RPMI8226 (cell line): ENCODE measurements around the gene ITGA11.

ENCODE experiments used
- DNase-seq: peaks from one replicate; pipeline ENCODE4 v3.0.0-alpha.2; 2015

Gene ITGA11

DNA sequence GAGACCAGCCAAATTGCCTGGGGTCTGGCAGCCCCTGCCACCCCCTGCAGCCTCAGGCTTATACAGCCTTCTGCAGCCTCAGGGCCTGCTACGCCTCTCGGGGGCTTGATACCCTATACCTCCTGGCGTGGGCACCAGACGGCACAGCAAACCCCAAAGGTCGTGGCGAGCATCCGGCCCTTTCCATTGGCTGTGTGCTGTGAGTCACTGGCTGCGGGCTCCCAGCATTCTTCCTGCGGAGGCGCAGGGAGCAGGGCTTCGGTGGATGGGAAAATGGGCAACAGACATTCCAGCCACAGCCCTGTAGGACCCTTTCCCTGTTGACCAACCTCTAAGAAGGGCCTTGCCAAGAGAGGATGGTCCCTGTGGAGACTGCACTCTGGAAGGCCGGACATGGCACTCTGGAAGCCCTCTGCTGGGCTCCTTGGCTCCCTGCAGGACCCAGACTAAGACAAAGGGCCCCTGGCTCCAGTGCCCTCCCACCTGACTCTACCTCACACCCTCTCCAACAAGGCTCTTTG lies 59.6 kb downstream of the ITGA11 start:
- peak; percentile 44 for DNase-seq

DNA sequence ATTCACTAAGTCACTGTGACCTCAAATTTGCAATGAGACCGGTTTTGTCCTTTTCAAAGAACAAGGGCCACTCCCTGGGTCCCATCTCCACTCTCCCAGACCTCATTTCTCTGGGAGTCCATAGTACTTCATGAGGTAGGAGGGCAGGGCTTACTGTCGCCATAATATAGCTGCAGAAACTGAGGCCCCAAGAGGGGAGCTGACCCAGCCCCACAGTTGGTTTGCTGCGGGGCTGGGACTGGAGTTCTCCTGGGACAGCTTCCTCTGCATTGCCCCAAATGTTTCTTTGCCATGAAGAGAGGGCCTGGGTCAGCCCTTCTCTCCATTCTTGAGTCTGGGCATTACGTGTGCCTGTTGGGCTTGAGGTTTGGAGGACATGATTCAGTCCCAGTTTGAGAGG lies 60.1 kb downstream of the ITGA11 start:
- DNase-seq: no peak

DNA sequence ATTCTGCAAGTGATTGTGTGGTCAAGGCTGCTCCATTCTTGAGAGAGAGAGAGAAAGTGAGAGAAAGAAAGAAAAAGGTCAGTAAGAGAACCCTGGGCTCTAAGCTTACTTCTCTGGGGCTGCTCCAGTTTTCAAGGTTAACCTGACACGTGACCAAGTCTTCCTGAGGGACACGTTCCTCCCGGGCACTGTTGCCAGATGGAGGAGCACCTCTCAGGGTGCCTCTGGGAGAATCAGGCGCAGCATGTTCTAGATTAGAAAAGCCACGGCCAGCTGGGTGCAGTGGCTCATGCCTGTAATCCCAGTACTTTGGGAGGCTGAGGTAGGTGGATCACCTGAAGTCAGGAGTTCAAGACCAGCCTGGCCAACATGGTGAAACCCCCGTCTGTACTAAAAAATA lies 60.8 kb downstream of the ITGA11 start:
- DNase-seq: no peak

DNA sequence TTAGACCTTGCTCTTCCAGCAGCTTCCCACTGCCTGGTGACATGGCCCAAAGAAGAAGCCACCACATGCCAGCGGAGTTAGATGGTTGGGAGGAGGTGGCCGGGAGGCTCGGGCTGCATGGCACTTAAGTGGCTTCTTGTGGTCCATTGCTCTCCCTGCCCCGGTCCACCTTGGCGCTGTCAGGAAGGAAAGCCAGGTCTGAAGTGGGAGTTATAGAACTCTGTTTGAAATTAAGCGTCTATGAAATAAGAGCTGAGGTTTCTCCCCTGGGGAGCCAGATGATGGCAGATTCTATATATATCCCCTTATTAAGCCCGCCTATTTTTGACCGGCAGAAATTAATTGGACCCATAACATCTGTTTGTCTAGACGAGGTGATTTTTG lies 61.2 kb downstream of the ITGA11 start:
- no peak for DNase-seq

DNA sequence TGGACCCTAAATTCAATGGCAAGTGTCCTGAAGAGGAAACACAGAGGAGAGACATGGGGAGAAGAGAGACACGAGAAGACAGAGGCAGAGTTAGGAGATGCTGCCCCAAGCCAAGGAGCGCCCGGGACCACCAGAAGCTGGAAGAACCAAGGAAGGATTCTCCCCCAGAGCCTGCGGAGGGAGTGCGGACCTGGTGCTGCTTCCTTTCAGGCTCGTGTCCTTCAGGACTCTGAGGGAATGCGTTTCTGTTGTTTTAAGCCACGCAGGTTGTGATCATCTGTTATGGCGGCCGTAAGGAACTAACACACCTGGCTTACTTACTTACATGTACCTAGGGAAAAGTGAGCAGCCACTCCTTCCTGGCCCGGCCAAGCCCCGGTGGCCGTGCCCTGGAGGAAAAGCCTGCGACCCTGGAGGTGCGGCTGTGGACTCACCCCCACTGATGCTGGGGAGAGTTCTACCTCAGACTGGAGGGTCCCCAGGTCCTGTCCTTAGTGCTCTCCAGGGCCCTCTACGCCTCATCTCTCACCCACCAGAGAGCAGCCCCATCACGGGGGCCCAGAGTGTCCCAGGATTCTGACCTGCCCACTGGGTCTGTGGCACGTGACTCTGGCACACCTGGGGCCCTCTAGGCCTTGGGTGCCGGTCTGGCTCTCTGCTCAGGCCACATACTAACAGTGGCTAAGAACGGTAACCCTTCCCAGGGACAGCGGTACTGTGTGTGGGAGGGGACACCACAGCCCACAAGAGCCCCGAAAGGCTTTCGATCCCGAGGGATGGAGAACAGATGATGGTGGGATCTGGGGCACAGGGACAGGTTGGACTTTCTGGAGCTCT lies 61.8 kb downstream of the ITGA11 start:
- no peak for DNase-seq

DNA sequence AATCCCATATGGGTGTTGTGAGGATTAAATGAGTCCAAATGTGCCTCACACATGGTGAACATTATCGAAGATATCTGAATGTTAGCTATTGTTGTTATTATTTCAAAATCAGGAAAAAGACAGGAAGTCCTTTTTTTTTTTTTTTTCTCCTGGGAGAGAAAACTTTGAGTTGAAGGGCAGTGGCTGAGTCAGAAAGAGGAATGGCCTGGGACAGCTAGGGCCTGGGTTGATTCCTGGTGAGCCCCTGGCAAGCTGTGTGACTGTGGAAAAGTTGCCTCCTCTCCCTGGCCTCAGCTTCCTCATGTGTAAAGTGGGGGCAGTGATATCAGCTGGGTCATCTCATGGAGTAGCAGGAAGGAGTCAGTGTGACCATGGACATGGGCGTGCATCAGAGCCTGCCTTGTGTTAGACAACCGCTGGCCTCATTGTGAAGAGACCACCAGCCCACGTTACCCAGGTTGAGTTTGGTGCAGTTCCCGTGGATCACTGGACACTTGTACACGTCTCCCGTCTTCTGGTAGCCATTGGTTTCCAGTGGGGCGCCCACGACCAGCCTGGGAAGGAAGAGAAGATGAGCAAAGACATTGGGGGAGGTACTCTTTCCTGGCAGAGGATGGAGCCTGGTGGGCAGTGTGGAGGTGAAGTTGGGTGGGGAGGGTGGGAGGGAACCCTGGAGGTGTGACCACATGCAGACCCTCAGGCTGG lies 63.1 kb downstream of the ITGA11 start:
- no peak for DNase-seq

DNA sequence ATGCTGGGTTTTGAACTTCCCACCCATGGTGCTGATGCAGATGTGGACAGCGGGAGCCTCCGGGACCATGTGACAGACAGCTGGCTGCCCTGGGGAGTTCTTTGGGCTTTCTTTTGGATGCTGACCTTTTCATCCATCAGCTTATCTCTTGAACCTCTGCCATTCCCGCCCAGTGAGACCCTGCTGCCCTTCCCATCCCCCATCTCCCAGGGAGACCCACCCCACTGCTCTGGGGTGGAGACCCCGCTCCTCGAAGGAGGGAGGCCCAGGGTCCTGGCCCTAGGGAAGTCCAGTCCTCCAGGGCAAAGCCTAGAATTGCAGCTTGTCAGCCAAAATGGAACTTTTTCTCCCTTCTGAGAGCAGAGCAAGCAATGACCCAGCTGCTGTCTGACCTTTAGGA lies 64.0 kb downstream of the ITGA11 start:
- DNase-seq: no peak

DNA sequence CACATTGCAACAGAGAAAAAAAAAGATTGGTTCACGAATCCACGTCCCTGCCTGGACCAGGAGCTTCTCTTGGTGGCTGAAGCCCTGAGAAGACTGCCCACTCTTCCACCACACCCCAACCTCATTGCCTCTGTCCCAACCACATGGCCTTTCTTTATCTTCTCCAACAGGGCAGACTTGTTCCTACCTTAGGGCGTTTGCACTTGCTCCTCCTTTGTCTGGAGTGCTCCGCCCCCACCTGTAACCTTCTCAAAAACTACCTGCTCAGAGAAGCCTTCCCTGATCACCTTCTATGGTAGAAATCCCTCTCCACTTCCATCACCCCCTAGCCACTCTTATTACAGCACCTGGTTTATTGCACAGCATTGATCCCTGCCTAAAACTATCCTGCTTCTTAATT lies 64.7 kb downstream of the ITGA11 start:
- no peak for DNase-seq

DNA sequence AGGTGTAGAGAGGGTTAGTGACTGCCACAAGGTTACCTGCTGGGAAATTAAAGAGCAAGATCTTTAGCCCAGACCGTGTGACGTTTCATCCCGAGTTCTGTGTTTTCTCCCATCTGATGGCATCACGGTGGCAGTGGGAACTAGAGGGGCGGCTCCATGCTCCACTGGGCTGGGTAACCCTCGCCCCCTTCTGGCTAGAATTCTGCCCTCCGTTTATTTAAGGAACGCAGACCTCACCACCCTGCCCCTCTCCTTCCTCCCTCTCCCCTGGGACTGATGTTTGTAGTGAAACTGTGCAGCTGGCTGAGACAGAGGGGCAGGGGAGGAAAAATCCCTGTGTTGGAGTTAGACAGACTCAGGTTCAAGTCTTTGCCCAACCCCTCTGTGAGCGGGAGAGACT lies 65.6 kb downstream of the ITGA11 start:
- DNase-seq: no peak

DNA sequence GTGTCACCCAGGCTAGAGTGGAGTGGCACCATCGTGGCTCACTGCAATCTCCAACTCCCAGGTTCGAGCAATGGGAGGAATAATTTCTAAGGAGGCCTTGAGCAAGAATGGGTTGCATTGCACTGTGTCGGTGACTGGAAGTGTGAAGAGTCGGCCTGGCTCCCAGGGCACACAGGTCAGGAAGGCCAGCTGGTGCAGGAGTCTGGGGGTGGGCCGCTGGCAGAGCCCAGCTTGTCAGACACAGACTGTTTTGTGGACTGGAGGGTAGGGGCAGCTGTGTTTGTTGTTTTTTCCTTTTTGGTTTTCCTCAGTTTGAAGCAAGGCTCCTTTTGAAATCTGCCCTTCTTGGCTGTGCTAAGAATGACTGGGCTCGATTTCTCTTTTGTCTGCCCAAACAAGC lies 66.2 kb downstream of the ITGA11 start:
- no peak for DNase-seq

DNA sequence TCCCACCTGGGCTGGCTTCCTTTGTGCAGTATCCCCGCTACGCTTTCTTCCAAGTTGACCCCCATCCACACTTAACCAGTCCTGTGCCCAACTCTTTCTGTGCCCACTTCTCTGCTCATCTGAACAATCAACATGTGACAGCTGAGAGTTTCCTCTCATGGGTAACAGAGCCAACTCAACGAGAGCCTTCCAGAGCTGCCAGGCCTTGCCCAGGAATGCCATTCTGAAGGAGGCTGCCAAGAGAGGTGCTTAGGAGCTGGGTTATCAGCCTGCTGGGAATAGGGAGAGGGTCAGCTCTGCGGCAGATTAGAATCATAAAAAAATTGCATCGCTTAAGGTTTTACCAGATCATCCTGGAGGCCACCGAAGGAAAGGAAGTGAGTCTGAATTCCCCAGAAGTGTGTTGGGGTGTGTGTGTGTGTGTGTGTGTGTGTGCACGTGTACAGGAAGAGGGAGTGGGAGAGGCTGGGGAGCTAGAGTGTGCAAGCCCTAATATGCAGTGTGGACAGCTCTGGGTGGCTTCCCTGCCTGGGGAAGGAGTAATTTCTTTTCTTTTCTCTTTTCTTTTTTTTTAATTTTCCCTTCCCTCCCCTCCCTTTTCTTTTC lies 66.7 kb downstream of the ITGA11 start:
- no peak for DNase-seq

DNA sequence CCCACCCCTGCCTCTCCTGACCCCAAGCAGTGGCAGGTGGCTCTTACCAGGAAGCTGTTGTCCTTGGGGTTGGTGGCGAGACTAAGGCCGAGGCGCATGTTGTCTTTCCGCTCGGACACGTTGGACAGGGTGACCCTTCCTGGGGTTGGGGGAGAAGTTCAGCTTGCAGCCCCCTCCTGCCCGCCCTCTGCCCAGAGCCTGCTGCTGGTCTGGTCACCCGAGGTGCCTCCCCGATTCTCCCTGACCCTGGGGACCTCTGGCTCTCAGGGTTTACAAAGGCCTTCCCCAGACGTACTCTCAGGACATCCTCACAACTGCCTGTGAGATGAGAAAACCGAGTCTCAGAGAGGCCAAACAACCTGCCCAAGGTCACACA lies 67.3 kb downstream of the ITGA11 start:
- DNase-seq: no peak

DNA sequence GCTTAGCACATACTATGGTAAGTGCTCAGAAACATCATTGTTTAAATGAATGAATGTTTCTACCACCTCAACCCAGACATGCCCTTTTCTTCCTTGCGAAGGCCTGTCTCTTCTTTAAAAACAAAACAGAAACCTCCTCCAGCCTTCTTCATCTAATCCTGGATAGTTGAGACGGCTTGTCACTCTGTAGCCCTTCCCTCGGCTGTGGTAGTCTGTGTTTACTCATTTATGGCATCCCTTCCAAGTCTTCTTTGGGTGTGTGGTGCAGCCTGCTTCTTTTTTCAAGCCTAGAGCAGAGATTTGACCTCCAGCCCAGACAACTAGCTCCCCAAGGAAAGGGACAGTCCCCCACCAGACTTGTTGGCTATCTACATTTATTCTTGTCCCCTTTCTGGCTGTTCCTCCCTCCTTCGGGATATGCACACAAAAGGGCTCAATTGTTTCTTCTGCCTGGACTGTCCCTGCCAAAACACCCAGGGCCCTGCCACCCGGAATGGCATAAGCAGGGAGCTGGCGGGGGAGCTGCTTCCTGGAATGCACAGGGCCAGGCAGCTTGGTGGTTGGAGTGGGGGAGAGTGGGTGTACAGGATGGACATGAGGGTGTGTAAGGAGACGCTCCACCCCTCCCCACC lies 67.8 kb downstream of the ITGA11 start:
- DNase-seq: no peak

DNA sequence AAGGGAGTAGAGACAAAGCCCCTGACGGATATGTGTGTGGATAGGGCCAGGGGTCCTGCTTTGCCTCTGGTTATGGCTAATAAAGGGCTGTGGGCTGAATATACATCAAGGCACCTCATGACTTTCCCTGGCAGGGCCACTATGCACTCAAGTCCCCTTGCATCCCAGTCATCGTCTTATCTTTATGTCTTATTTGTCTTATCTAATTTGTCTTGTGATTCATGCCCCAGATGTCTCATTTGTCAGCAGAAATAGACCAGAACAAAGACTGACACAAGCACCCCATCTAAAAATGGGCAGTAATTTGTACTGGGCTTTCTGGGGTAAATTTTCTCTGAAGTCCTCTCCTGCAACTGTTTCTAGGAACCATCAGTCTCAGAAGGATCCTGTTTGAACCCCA lies 68.6 kb downstream of the ITGA11 start:
- DNase-seq: no peak

DNA sequence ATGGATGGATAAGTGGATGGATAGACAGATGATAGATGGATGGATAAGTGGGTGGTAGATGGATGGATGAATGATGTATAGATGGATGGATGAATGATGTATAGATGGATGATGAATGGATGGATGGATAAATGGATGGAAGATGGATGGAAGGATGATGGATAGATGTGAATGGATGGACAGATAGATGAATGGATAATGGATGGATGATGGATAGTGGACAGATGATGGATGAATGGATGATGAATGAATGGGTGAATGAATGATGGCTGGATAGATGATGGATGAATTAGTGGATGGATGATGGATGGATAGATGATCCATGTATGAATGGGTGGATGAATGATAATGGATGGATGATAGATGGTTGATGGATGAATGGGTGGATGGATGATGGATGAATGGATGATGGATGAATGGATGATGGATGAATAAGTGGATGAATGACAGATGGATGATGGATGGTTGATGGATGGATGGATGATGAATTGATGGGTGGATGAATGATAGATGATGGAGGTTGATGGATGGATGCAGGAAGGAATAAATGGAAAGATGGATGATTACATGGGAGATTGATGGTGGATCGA lies 69.3 kb downstream of the ITGA11 start:
- no peak for DNase-seq

DNA sequence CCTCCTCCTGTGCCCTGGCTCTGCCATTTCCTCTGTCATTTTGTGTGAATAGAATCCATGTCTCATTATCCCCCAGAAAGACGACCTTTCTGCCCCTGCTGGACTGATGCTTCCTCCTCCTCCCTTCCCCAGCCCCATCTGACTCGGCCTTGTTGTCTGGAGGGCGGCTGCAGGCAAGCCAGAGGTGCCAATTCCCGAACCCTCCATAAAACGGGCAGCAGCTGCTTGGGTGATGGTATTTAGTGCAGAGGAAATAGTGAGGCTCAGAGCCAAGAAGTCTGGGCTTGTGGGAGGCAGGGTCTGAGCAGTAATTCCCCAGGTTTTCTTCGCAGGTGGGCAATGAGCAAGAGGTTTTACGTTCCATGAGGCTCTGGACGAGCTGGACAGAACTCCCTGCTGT lies 71.2 kb downstream of the ITGA11 start:
- DNase-seq: no peak

DNA sequence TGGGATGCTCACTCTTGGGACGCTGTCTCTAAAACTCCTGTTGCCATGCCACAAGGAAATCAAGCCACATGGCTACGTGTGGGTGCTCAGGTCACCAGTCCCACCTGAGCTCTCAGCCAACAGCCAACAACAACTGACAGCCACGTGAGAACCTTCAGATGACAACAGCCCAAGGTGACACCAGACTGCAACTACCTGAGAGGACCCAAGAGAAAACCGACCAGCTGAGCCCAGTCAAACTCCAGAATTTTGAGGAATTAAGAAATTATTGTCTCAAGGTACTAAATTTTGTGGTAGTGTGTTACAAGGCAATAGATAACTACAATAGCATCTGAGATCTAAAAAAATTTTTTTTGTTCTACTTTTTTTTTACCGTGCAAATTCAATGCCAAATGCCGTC lies 75.2 kb downstream of the ITGA11 start:
- DNase-seq: no peak

DNA sequence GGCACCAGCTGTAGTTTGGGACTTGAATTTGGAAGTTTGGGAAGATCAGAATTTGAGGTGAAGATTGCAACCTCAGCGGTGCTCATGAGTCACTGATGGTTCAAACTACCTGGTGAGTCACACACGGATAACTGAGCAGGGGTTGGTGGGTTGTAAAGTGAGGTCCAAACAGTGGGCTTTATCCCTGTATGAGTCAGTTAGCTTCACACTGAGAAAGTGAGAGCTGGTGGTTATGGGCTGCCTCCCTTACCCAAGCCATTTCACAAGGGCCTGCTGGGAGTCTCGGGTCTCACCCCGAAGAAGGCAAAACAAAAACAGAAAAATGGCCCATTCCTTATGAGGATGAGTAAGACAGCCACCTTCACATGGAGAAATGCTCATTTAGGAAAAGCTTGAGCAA lies 77.0 kb downstream of the ITGA11 start:
- DNase-seq: no peak

DNA sequence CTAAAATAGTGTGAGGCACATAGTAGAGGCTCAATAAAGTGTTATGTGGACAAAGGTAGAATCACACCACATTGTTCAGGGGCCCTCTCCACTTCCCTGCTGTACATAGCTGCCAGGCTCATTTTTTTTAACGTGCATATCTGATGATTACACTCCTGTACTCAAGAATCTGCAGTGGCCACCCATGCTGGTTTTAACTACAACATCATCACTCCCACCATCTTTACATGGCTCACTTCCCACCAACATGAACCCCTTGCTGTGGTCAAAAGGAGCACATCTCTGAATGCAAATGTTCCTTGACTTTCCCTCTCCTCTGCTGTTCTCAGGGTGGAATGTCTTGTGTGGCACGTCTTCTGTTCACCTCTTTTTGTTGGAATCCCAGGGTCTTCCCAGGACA lies 77.7 kb downstream of the ITGA11 start:
- DNase-seq: no peak

DNA sequence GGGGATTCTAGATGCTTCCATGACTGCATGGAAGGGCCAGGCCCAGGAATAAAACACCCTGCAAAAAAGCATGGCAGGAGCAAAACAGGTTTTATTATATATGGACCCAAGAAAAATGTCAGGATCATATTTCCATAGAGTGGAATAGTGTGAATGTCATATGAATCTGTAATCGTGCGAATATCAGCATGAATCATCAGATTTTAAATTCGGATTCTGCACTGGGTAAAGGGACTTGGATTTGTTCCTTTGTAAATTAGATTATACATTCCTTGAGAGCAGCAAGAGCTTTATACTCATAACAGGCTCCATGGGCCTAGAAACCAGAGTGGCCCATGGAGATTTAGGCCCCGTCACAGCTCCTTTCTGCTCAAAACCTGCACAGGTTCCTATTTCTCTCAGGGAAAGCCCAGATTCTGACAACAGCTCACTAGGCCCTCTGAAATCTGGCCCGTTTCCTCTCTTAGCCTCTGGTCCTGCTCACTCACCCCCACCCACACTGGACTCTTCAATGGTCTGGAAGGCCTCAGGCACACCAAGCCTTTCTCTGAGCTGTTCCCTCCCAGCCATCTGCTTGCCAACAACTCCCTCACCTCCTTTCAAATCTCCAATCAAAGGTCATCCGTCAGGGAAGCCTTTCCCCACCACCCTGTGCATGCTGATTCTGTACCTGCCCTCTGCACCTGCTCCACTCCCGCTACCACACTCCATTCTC lies 78.4 kb downstream of the ITGA11 start:
- DNase-seq: no peak

DNA sequence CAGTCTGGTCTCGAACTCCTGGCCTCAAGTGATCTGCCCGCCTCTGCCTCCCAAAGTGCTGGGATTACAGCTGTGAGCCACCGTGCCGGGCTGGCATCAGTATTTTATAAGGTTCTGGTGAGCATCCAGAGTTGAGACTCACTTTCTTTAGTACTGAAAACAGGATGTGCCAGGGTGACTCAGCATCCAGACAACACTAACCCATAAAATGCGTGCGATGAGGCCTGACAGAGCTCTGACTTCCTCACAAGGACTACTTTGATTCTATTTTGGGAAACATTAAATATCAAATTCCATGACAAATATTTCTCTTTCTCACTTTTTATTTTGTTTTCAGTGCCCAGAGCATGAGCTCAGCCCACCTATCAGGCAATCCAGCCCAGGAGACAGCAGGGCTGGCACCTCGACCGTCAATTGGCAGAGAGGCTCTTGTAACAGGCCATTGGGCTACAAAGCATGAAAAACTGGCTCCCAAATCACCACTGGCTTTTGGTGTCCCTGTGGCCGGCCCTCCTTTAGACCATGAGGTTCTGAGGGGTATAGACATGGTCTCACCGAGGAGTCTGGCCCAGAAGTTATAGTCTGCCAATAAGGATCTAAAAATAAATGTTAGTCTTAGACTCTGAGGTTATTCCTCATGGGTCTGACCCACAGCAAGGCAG lies 79.4 kb downstream of the ITGA11 start:
- DNase-seq: no peak

DNA sequence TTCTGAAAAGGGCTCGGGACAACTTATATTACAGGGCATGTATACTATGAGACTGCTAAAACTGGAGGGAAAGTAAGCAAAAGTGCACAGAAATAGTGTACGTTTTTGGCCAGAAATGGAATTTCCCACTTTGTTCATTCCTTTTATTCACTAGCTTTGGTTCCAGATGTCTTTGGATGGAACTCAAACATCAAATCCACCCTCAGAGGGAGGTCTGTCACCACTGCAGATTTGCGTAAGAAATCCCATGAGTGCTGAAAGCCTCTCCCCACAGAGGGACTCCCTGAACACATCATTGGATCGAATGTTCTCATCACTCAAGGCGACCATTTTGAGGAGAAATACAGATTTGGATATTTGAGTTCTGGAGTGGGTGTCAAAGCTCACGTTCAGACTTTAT lies 82.8 kb downstream of the ITGA11 start:
- no peak for DNase-seq
